Heart right ventricle (tissue), 16 donors: Measurements from ENCODE around the gene SMYD3. TPM values are rescaled to one million over a fixed set of nuclear protein-coding genes. Genes with fewer than 3 reads are reported as not detected.

Experiments used
- ATAC-seq, 8 donors: fragments of 200-7000 bp; cut with Tn5 transposase; one replicate each; pipeline ENCODE4 v1.9.1; 2020; ENCODE audit warnings: mild to moderate bottlenecking in 8 of 8, moderate library complexity in 8 of 8, moderate number of reproducible peaks in 1 of 8
- DNase-seq, 2 donors: peaks; one replicate each; pipeline ENCODE4 v3.0.0-alpha.2; 2020
- H3K27ac ChIP-seq, 10 donors: fragments of 200-600 bp; sonication (generic) in 2 of 10; one replicate each; pipeline versions ENCODE4 v1.5.0 to v1.8.0; 2020 to 2022; ENCODE audit warnings: mild to moderate bottlenecking in 3 of 10
- H3K27me3 ChIP-seq, 7 donors: fragments of 200-600 bp; one replicate each; pipeline ENCODE4 v1.8.0; 2021 to 2022; ENCODE audit warnings: mild to moderate bottlenecking in 2 of 7
- H3K36me3 ChIP-seq, 9 donors: fragments of 200-600 bp; sonication (generic) in 1 of 9; one replicate each; pipeline versions ENCODE4 v1.5.0 to v1.8.0; 2020 to 2022; ENCODE audit warnings: mild to moderate bottlenecking in 2 of 9
- H3K4me1 ChIP-seq, 9 donors: fragments of 200-600 bp; sonication (generic) in 1 of 9; one replicate each; pipeline versions ENCODE4 v1.5.0 to v1.8.0; 2020 to 2022; ENCODE audit warnings: mild to moderate bottlenecking in 4 of 9
- H3K4me3 ChIP-seq, 10 donors: fragments of 200-600 bp; sonication (generic) in 2 of 10; one replicate each; pipeline versions ENCODE4 v1.5.0 to v1.8.0; 2020 to 2022; ENCODE audit warnings: mild to moderate bottlenecking in 7 of 10, moderate library complexity in 2 of 10
- H3K9me3 ChIP-seq, 11 donors: fragments of 200-600 bp in 10 of 11; sonication (generic) in 2 of 11; one replicate each; pipeline versions ENCODE4 v1.5.0 to v1.8.0; 2013 to 2022; ENCODE audit warnings: mild to moderate bottlenecking in 2 of 11, control low read depth in 1 of 11, moderate library complexity in 1 of 11
- WGBS, 2 donors: extraction: QIAGEN DNeasy Blood & Tissue Kit; methylation state at CpG; one replicate each; pipeline ENCODE4 v1.1.7; 2013; ENCODE audit warnings: inconsistent platforms in 1 of 2; 5-methylcytosine and 5-hydroxymethylcytosine counted together
- intact Hi-C, 10 donors: fragments of 100-400 bp; cut with DNase I; formaldehyde crosslinking; loops; one replicate each; pipeline versions ENCODE4 v1.11.1 to v1.14.2; 2022
- polyA plus RNA-seq, 2 donors: library from polyadenylated mRNA; stranded (reverse); fragments of 200-250 nt; gene quantifications; one replicate each; pipeline ENCODE4 v1.2.3, GENCODE V29; 2013
- total RNA-seq, 10 donors: library from RNA; stranded (reverse); fragmentation: NEBNext Ultra II Directional in 3 of 10; extraction: Animal tissue kit (Norgen Biotek cat#: 25700) in 3 of 10; gene quantifications; one replicate each; pipeline versions ENCODE4 v1.2.1 to v1.2.4, GENCODE V29; 2021 to 2023
- TF ChIP-seq, protein P1 (sequence below), 9 donors: fragments of 200-600 bp; sonication (generic) in 2 of 9; IDR thresholded peaks; one replicate each; pipeline versions ENCODE4 v1.5.0 to v1.8.0; 2021 to 2022; ENCODE audit warnings: antibody characterized with exemption in 9 of 9, mild to moderate bottlenecking in 5 of 9, moderate library complexity in 1 of 9
- donor health status: Arrhythmogenic right ventricular cardiomyopathy.
- donor health status: ischemic (EF 13 %, LVEDD 7.1; RV severe dilation, severe dysfunction).
- donor health status: healthy with polysubstance abuse.
- donor health status: DM: no; HTN: yes; CAD: no.
- donor health status: DM: no; HTN: no; CAD: no.
- donor health status: ischemic (EF 25% LVEDD 6.9; RV normal size, moderate dysfunction).
- donor health status: ischemic (EF 25% LVEDD 5.7; RV mildly dilated, moderate dysfunction).
- donor health status: healthy.
- donor health status: DM: yes; HTN: yes; CAD: no.
- donor health status: Ischemic cardiomyopathy.
- donor health status: ischemic (EF 35%, LVEDD 5.7; RV mildly dilated, moderate dysfunction).
- donor health status: nonischemic (EF 11% LVEDD 7.7; RV severe dilation, severe dysfunction).
- donor health status: DM: yes; HTN: yes; CAD: no.
- donor health status: PGD.
- donor health status: ischemic (EF 29% LVEDD 5.4; RV normal size, mild dysfunction).
- donor health status: nonischemic (EF 23%, LVEDD 6.1; RV moderate dilation, normal function).

SMYD3 gene
- total and polyA plus RNA-seq, 12 donors: 5.9 to 13.9 (median 8.1) TPM

DNA sequence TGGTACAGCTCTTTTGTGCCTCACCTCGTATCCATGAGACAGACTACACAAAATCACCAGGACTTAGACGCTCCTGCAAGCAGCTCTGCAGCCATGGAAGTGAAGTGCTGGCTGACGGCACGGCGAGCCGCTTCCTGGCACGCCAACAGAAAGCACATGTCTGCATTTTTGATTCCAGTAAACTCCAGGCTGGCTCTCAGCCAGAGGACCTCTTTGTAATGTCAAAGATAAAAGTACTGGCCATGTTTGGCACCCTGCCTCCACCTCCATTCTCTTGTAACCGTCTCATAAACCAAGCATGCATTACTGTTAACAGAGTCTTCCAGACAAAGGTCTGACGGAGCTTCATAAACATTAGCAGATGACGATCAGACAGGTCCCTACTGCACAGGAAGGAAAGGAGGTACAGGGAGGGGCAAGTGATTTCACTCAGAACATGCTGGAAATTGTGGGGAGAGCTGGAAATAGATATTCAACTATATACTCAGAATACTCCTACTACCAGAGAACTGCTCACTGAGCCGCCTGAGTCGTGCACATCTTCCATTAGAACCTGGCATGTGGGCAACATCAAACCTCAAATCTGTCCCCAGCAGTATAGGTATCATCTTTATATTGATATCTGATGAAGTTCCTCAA is 632.0 kb downstream of the SMYD3 start:
- H3K4me1 ChIP-seq: peaks cover 3 to 40% (median 17%) of the 10 kb centered on the region in 9 donors
- H3K36me3 ChIP-seq: no peaks in the 10 kb centered on the region
- peak overlapping the region in 8 of 10 donors; percentile 1 to 70 (median 58) for H3K27ac ChIP-seq
- 9 to 12% methylated on average over 12 of the region's 12 CpGs for WGBS, 2 donors
- intact Hi-C loops: loop anchor here in 2 of 10 donors (5.0 to 10.0 kb wide), 2 partner anchors 120 to 122 kb away; no protein-coding TSS in a partner anchor
- peak; percentile 70 to 90 for DNase-seq
- no peaks in the 10 kb centered on the region for H3K9me3 ChIP-seq
- TF ChIP-seq, protein P1, sequence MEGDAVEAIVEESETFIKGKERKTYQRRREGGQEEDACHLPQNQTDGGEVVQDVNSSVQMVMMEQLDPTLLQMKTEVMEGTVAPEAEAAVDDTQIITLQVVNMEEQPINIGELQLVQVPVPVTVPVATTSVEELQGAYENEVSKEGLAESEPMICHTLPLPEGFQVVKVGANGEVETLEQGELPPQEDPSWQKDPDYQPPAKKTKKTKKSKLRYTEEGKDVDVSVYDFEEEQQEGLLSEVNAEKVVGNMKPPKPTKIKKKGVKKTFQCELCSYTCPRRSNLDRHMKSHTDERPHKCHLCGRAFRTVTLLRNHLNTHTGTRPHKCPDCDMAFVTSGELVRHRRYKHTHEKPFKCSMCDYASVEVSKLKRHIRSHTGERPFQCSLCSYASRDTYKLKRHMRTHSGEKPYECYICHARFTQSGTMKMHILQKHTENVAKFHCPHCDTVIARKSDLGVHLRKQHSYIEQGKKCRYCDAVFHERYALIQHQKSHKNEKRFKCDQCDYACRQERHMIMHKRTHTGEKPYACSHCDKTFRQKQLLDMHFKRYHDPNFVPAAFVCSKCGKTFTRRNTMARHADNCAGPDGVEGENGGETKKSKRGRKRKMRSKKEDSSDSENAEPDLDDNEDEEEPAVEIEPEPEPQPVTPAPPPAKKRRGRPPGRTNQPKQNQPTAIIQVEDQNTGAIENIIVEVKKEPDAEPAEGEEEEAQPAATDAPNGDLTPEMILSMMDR (IDR thresholded peaks at IDR 0.05): no peak
- peak overlapping the region in 1 of 10 donors; percentile 1 for H3K4me3 ChIP-seq
- no peaks in the 10 kb centered on the region for H3K27me3 ChIP-seq
- peak; percentile 85 to 95 (median 92) for ATAC-seq

- intact Hi-C loops: loop anchor here in 2 of 10 donors (5.0 to 10.0 kb wide), 2 partner anchors 121 to 123 kb away; no protein-coding TSS in a partner anchor
- 89 to 93% methylated on average over 7 of the region's 7 CpGs for WGBS, 2 donors
- Histone ChIP-seq H3K4me1 (peaks cover 3 to 39% (median 17%) of the 10 kb centered on the region in 9 donors), H3K9me3 (no peaks in the 10 kb centered on the region), H3K36me3 (no peaks in the 10 kb centered on the region), H3K27ac (peak overlapping the region in 8 of 10 donors; percentile 1 to 70 (median 56)), H3K27me3 (no peaks in the 10 kb centered on the region), H3K4me3 (no peak overlapping the region)
- TF ChIP-seq, protein P1 (IDR thresholded peaks at IDR 0.05): no peak
- ATAC-seq (no peak), DNase-seq (no peak)
Observed at GRCh38 chr1:245873883-245874671, 633.0 kb downstream of the SMYD3 start.

GRCh38 chr1:245873068-245873467 is 634.0 kb downstream of the SMYD3 start:
- DNase-seq (no peak), ATAC-seq (no peak)
- Histone ChIP-seq H3K36me3 (no peaks in the 10 kb centered on the region), H3K27ac (peak overlapping the region in 1 of 10 donors; percentile 36), H3K27me3 (no peaks in the 10 kb centered on the region), H3K9me3 (no peaks in the 10 kb centered on the region), H3K4me1 (peaks cover 3 to 30% (median 17%) of the 10 kb centered on the region in 9 donors), H3K4me3 (no peak overlapping the region)
- TF ChIP-seq, protein P1 (IDR thresholded peaks at IDR 0.05): no peak
- 97 to 98% methylated on average over 1 of the region's 1 CpG for WGBS, 2 donors
- intact Hi-C loops: loop anchor here in 2 of 10 donors (5.0 to 10.0 kb wide), 2 partner anchors 122 to 124 kb away; no protein-coding TSS in a partner anchor

DNA sequence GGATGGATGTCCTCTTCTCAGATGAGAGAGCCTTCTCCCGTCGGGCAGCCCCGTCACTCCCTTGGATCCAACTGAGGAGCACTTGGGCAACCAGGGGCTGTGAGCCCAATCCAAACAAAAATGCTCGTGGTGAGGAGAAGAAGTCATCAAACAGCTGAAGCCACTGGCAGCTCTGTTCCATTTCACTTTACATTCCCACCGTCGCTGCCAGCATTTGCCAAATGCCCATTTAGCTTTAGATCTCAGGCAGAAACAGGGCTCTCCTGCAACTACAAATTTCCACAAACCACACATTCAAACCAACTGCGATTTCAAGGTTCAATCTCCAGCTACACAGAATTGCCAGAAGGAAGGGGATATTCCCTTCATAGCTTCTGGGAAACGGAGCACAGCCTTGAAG is 634.6 kb downstream of the SMYD3 start:
- peak overlapping the region in 1 of 10 donors; percentile 36 for H3K27ac ChIP-seq
- TF ChIP-seq, protein P1 (IDR thresholded peaks at IDR 0.05): no peak
- no peaks in the 10 kb centered on the region for H3K36me3 ChIP-seq
- DNase-seq (no peak), ATAC-seq (no peak)
- 94 to 95% methylated on average over 8 of the region's 8 CpGs for WGBS, 2 donors
- H3K4me3 ChIP-seq: no peak overlapping the region
- no peaks in the 10 kb centered on the region for H3K27me3 ChIP-seq
- no peaks in the 10 kb centered on the region for H3K9me3 ChIP-seq
- intact Hi-C loops: loop anchor here in 2 of 10 donors (5.0 to 10.0 kb wide), 2 partner anchors 122 to 125 kb away; no protein-coding TSS in a partner anchor
- peaks cover 3 to 30% (median 17%) of the 10 kb centered on the region in 9 donors for H3K4me1 ChIP-seq
